ENCODE results near the gene RAB10. TPM values are rescaled to one million over a fixed set of nuclear protein-coding genes. Genes with fewer than 3 reads are reported as not detected.

The RAB10 gene
- total and polyA plus RNA-seq, 4 experiments from 2014 or later, result 67.8 to 108 (median 91.8) TPM

DNA sequence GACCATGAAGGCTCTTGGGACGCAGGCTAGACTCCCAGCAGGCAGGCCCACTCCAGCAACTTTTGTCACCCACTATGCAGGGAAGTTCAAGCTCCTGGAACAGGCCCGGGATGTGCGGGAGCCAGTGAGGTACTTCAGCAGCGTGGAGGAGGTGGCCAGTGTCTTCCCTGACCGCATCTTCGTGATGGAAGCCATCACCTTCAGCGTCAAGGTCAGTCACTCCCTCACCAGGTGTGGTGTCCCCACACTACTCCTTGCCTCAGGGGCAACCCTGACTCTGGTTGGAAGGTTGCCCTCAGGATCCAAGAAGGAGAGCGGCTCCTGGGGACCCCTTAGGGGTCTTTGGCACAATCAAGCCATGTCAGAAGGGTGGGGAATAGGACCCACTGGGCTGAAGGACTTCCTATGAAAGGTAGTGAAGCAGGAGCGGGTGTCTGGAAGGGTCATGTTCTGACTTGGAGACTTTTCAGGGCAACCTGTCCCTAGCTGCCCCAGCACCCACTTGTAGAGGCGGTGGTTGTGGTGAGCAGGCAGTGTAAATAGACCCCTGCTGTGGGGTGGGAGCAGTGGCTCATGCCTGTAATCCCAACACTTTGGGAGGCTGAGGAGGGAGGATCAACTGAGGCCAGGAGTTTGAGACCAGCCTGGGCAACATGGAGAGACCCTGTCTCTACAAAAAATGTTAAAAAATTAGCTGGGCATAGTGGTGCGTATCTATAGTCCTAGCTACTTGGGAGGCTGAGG, 149.2 kb downstream of the RAB10 start:
- Histone ChIP-seq H3K27me3 (ENCODE audit: insufficient read depth, low read length) (no peaks in the 10 kb centered on the region), H3K36me3 (ENCODE audit: insufficient read depth, low read length) (no peaks in the 10 kb centered on the region), H3K4me3 (ENCODE audit: low read length in 2 of 2) (no peak overlapping the region), H3K4me1 (ENCODE audit: insufficient read depth, low read length) (peaks cover 25% of the 10 kb centered on the region), H3K27ac (ENCODE audit: low read depth, low read length) (no peak overlapping the region), H3K9me3 (ENCODE audit: control insufficient read depth in 1 of 2, low read length in 2 of 2) (no peaks in the 10 kb centered on the region)
- Mint-ChIP-seq H3K4me1 (peaks cover 14 to 32% (median 21%) of the 10 kb centered on the region in 4 donors), H3K4me3 (peak overlapping the region; percentile 31 to 82 (median 67)), H3K27me3 (peaks cover 11 to 21% of the 10 kb centered on the region in 2 donors), H3K36me3 (peaks cover 0 to 5% of the 10 kb centered on the region in 2 donors), H3K9me3 (no peaks in the 10 kb centered on the region), H3K27ac (peak overlapping the region in 2 of 7 donors; percentile 70 to 91)
- intact Hi-C loops (cut with micrococcal nuclease), result no loop called here
- ChIA-PET POLR2A (ENCODE audit: partially characterized antibody) (interaction anchor here (0.8 to 2.4 kb wide), 4 partner anchors 8 to 576 kb away, joined by 4 to 11 read pairs (median 6); partner anchors contain the start of gene RAB10), CTCF (ENCODE audit: partially characterized antibody) (interaction anchor here (0.8 to 4.3 kb wide), 6 partner anchors 8 to 331 kb away, joined by 3 to 17 read pairs (median 8); no protein-coding TSS in a partner anchor)
- DNase-seq, result no peak

DNA sequence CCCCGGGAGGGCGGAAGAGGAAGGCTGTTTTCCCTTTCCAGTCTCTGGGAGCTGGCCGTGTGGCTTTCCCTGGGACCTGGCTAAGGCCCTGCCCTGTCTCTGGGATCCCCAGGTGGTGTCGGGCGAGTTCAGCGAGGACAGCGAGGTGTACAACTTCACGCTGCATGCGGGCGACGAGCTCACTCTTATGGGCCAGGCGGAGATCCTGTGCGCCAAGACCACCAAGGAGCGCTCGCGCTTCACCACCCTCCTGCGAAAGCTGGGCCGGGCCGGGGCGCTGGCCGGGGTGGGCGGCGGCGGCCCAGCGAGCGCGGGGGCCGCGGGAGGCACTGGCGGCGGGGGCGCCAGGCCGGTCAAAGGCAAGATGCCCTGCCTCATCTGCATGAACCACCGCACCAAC, 150.2 kb downstream of the RAB10 start:
- peak overlapping the region; percentile 63 to 85 (median 80) for H3K4me3 Mint-ChIP-seq
- Histone ChIP-seq H3K27ac (ENCODE audit: low read depth, low read length) (no peak overlapping the region), H3K27me3 (ENCODE audit: insufficient read depth, low read length) (no peaks in the 10 kb centered on the region), H3K36me3 (ENCODE audit: insufficient read depth, low read length) (no peaks in the 10 kb centered on the region), H3K4me1 (ENCODE audit: insufficient read depth, low read length) (peaks cover 23% of the 10 kb centered on the region), H3K4me3 (ENCODE audit: low read length in 2 of 2) (peak overlapping the region in 1 of 2 donors; percentile 57), H3K9me3 (ENCODE audit: control insufficient read depth in 1 of 2, low read length in 2 of 2) (no peaks in the 10 kb centered on the region)
- no peak for DNase-seq
- H3K4me1 Mint-ChIP-seq, result peaks cover 13 to 30% (median 20%) of the 10 kb centered on the region in 4 donors
- ChIA-PET POLR2A (ENCODE audit: partially characterized antibody) (interaction anchor here (0.8 to 3.2 kb wide), 17 partner anchors 9 to 577 kb away, joined by 3 to 26 read pairs (median 6); partner anchors contain the start of genes ADGRF3, ASXL2, GAREM2 and HADHA), CTCF (ENCODE audit: partially characterized antibody) (interaction anchor here (1.0 to 4.3 kb wide), 12 partner anchors 9 to 332 kb away, joined by 3 to 17 read pairs (median 6); partner anchors contain the start of genes ASXL2, HADHA, HADHB and RAB10)
- peak overlapping the region in 3 of 7 donors; percentile 76 to 91 (median 90) for H3K27ac Mint-ChIP-seq
- no peaks in the 10 kb centered on the region for H3K9me3 Mint-ChIP-seq
- H3K27me3 Mint-ChIP-seq, result peaks cover 10 to 18% of the 10 kb centered on the region in 2 donors
- intact Hi-C loops (cut with micrococcal nuclease), result loop anchor here (1.0 kb wide), 2 partner anchors 193 to 233 kb away; no protein-coding TSS in a partner anchor
- peaks cover 0 to 5% of the 10 kb centered on the region in 2 donors for H3K36me3 Mint-ChIP-seq

DNA sequence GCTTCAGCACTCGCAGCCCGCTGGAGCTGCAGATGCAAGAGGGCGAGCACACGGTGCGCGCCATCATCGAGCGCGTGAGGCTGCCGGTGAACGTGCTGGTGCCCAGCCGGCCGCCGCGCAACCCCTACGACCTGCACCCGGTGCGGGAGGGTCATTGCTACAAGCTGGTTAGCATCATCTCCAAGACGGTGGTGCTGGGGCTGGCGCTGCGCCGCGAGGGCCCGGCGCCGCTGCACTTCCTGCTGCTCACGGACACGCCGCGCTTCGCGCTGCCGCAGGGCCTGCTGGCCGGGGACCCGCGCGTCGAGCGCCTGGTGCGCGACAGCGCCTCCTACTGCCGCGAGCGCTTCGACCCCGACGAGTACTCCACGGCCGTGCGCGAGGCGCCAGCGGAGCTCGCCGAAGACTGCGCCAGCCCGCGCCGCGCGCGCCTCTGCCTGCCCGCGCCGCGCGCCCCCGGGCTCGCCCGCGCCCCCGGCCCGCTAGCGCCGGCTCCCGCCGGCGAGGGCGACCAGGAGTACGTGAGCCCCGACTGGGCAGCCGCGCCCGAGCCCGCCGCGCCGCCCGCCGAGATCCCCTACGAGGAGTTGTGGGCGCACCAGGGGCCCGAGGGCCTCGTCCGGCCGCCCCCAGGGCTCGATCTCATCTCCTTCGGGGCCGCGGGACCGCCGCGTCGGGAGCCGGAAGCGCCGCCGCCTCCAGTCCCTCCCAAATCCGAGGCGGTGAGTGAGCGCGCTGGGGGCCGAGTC, 150.8 kb downstream of the RAB10 start:
- POLR2A ChIA-PET (ENCODE audit: partially characterized antibody), result interaction anchor here (0.5 to 3.2 kb wide), 21 partner anchors 8 to 322 kb away, joined by 3 to 26 read pairs (median 5); partner anchors contain the start of genes ADGRF3, ASXL2, GAREM2 and HADHA
- H3K27ac ChIP-seq (ENCODE audit: low read depth, low read length), result peak overlapping the region; percentile 24
- no peaks in the 10 kb centered on the region for H3K27me3 ChIP-seq (ENCODE audit: insufficient read depth, low read length)
- DNase-seq, result peak; percentile 83 to 89 (median 87)
- CTCF ChIA-PET (ENCODE audit: partially characterized antibody), result interaction anchor here (0.6 to 4.3 kb wide), 19 partner anchors 8 to 601 kb away, joined by 3 to 17 read pairs (median 4); partner anchors contain the start of genes ASXL2, HADHA, HADHB and RAB10
- Mint-ChIP-seq H3K27me3 (peaks cover 8 to 15% of the 10 kb centered on the region in 2 donors), H3K4me3 (peak overlapping the region; percentile 83 to 89 (median 86)), H3K36me3 (peaks cover 0 to 5% of the 10 kb centered on the region in 2 donors), H3K9me3 (no peaks in the 10 kb centered on the region), H3K27ac (peak overlapping the region in 2 of 7 donors; percentile 46 to 83), H3K4me1 (peaks cover 10 to 26% (median 18%) of the 10 kb centered on the region in 4 donors)
- no peaks in the 10 kb centered on the region for H3K36me3 ChIP-seq (ENCODE audit: insufficient read depth, low read length)
- peak overlapping the region; percentile 24 to 64 for H3K4me3 ChIP-seq (ENCODE audit: low read length in 2 of 2)
- no peaks in the 10 kb centered on the region for H3K9me3 ChIP-seq (ENCODE audit: control insufficient read depth in 1 of 2, low read length in 2 of 2)
- intact Hi-C loops (cut with micrococcal nuclease), result loop anchor here (1.0 kb wide), 2 partner anchors 193 to 233 kb away; no protein-coding TSS in a partner anchor
- H3K4me1 ChIP-seq (ENCODE audit: insufficient read depth, low read length), result peaks cover 19% of the 10 kb centered on the region

DNA sequence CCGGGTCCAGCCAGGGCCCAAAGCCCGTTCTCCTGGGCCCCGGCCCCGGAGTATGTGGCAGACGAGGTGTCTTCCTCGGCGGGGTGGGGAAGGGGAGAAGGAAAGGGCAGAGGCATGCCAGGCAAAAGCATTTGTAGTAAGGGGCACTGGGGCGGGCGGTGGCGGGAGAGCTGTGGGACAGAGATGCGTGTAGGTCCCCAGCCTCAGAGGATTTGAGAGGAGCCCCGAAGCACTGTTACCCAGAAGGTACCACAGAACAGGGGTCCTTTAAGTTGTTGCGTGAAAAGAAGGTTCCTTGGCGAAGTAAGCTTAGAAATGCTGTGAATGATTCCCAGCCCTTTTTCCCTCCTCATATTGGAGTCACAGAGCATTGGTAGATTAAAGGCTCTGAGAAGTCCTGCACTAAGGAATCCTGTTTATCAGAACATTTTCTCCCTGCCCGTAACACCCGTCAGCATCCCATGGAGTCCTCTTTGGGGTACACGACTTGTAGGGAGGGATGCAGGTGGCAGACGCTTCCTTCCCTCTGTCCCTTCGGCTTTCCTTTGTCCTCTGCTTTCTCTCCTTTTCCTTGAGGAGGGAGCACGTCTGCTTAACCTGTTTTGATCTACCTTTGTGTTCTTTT, 151.5 kb downstream of the RAB10 start:
- H3K27ac ChIP-seq (ENCODE audit: low read depth, low read length), result peak overlapping the region; percentile 24
- DNase-seq, result peak in 1 of 5 donors; percentile 38
- ChIA-PET CTCF (ENCODE audit: partially characterized antibody) (interaction anchor here (0.6 to 4.3 kb wide), 19 partner anchors 7 to 602 kb away, joined by 3 to 17 read pairs (median 4); partner anchors contain the start of genes ASXL2, HADHA, HADHB and RAB10), POLR2A (ENCODE audit: partially characterized antibody) (interaction anchor here (0.5 to 3.2 kb wide), 18 partner anchors 7 to 1212 kb away, joined by 3 to 26 read pairs (median 6); partner anchors contain the start of genes ADGRF3, ASXL2, GAREM2 and HADHA)
- peaks cover 19% of the 10 kb centered on the region for H3K4me1 ChIP-seq (ENCODE audit: insufficient read depth, low read length)
- intact Hi-C loops (cut with micrococcal nuclease), result no loop called here
- no peaks in the 10 kb centered on the region for H3K27me3 ChIP-seq (ENCODE audit: insufficient read depth, low read length)
- H3K9me3 Mint-ChIP-seq, result no peaks in the 10 kb centered on the region
- peaks cover 0 to 5% of the 10 kb centered on the region in 2 donors for H3K36me3 Mint-ChIP-seq
- H3K4me1 Mint-ChIP-seq, result peaks cover 10 to 22% (median 15%) of the 10 kb centered on the region in 4 donors
- H3K4me3 ChIP-seq (ENCODE audit: low read length in 2 of 2), result peak overlapping the region; percentile 24 to 64
- H3K9me3 ChIP-seq (ENCODE audit: control insufficient read depth in 1 of 2, low read length in 2 of 2), result no peaks in the 10 kb centered on the region
- H3K27me3 Mint-ChIP-seq, result peaks cover 3 to 11% of the 10 kb centered on the region in 2 donors
- peak overlapping the region; percentile 46 to 89 (median 74) for H3K27ac Mint-ChIP-seq
- H3K4me3 Mint-ChIP-seq, result peak overlapping the region; percentile 83 to 89 (median 86)
- peaks cover 6% of the 10 kb centered on the region for H3K36me3 ChIP-seq (ENCODE audit: insufficient read depth, low read length)

DNA sequence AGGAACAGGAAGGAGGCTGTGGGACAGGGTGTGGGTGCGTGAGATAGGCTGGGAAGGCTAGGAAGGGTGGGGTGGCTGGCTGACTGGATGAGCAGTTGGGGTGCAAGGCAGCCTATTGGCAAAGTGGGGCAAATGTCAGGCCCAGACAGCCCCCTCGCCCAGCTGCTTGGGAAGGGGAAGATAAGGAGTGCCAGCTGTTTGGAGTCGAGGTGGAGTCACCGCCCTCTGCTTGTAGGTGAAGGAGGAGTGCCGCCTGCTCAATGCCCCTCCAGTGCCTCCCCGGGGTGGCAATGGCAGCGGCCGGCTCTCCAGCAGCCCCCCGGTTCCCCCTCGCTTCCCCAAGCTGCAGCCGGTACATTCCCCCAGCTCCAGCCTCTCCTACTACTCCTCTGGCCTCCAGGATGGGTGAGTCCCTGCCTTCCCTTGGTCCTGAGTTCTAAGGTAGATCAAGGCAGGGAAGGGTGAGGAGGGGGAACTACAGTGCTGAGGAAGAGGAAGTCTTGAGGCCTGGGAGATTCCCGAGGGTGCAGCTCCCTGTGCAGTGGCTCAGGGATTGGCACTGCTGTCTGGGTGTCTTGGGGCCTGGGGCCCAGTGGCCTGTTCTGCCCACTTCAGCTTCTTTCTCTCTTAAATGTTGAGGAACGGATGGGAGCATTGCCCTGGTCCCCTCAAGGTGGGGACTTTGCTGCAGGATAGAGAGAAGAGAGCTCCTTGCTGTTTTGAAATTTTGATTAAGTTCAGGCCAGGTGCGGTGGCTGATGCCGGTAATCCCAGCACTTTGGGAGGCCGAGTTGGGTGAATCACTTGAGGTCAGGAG, 152.3 kb downstream of the RAB10 start:
- no peak for DNase-seq
- H3K36me3 Mint-ChIP-seq, result peaks cover 7 to 12% of the 10 kb centered on the region in 2 donors
- CTCF ChIA-PET (ENCODE audit: partially characterized antibody), result interaction anchor here (1.0 to 4.3 kb wide), 4 partner anchors 8 to 235 kb away, joined by 3 to 17 read pairs (median 3); no protein-coding TSS in a partner anchor

More for the DNA sequence above, 152.3 kb downstream of the RAB10 start:
- Histone ChIP-seq H3K27me3 (ENCODE audit: insufficient read depth, low read length) (no peaks in the 10 kb centered on the region), H3K36me3 (ENCODE audit: insufficient read depth, low read length) (peaks cover 13% of the 10 kb centered on the region), H3K4me3 (ENCODE audit: low read length in 2 of 2) (no peak overlapping the region), H3K4me1 (ENCODE audit: insufficient read depth, low read length) (peaks cover 19% of the 10 kb centered on the region), H3K9me3 (ENCODE audit: control insufficient read depth in 1 of 2, low read length in 2 of 2) (no peaks in the 10 kb centered on the region), H3K27ac (ENCODE audit: low read depth, low read length) (no peak overlapping the region)
- POLR2A ChIA-PET (ENCODE audit: partially characterized antibody), result interaction anchor here (0.6 to 3.2 kb wide), 7 partner anchors 8 to 1213 kb away, joined by 3 to 26 read pairs (median 4); partner anchors contain the start of genes HADHA and HADHB
- Mint-ChIP-seq H3K4me1 (peaks cover 10 to 22% (median 14%) of the 10 kb centered on the region in 4 donors), H3K27me3 (peaks cover under 1 to 5% of the 10 kb centered on the region in 2 donors), H3K4me3 (peak overlapping the region; percentile 83 to 89 (median 86)), H3K27ac (peak overlapping the region; percentile 6 to 89 (median 74)), H3K9me3 (no peaks in the 10 kb centered on the region)
- intact Hi-C loops (cut with micrococcal nuclease), result no loop called here
